Measurements from ENCODE around the gene TMEM130. TPM values are rescaled to one million over a fixed set of nuclear protein-coding genes. Genes with fewer than 3 reads are reported as not detected.
A peak's percentile ranks its signal among the peaks of the same experiment; 100 is the strongest.

The TMEM130 gene, protein sequence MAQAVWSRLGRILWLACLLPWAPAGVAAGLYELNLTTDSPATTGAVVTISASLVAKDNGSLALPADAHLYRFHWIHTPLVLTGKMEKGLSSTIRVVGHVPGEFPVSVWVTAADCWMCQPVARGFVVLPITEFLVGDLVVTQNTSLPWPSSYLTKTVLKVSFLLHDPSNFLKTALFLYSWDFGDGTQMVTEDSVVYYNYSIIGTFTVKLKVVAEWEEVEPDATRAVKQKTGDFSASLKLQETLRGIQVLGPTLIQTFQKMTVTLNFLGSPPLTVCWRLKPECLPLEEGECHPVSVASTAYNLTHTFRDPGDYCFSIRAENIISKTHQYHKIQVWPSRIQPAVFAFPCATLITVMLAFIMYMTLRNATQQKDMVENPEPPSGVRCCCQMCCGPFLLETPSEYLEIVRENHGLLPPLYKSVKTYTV
- not detected in 2 replicates for total RNA-seq

DNA sequence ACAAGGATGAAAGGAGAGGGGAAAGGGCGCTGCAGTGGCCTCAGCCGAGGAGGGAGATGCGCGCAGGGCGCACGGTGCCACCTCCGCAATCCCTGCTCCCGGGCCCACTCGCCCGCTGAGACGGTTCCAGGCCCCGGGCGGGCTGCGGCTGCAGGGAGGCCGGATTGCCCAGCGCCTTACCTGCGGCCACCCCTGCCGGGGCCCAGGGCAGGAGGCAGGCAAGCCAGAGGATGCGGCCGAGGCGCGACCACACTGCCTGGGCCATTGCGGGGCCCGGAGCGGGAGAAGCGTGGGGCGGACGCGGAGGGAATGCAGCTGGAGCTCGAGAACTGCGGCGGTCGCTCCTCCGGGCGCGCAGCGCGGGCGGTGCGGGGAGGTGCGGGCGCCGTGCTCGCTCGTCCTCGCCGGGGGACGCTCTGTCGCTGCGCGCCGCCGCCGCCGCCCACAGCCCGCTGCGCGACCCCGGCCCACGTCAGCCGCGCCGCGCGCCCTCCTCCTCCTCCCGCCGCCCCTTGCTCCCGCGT, at the start of gene TMEM130:
TMEM130 (minus strand) TSS at position 418 of the 524 bp plus-strand sequence; CDS start at position 265, 153 bp downstream.
- DNase-seq (ENCODE audit: low read depth in 2 of 2), result no peak

DNA sequence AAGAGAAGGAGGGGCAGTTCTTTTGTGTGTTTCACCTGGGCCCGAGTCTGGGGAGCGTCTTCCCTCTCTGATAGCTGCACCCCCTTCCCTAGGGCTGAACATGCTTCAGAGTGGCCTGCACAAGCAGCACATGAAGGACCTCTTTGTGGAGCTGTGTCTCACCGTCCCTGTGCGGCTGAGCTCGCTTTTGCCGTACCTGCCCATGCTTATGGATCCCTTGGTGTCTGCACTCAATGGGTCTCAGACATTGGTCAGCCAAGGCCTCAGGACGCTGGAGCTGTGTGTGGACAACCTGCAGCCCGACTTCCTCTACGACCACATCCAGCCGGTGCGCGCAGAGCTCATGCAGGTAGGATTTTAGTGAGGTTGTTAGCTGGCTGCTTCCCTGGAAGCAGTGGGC, 47.5 kb upstream of the TMEM130 start:
- no peak for DNase-seq (ENCODE audit: low read depth in 2 of 2)

DNA sequence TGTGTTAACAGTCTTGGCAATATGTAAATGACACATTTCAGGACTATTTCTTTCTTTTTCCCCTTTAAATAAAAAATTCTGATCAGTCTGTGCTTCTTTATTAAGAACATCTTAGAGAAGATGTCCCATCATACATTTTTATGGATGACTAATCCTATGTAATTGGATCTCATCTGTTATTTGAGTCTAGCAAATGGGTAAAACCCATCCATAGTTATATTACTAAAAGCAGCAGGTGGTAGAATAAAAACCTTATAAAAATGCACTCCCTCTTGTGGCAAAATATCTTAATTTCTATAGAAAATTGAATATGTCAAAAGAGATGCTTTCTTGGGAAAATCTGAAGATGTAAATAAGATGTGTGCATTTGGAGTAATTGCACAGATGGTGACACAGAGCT, 43.8 kb upstream of the TMEM130 start:
- DNase-seq (ENCODE audit: low read depth in 2 of 2), result no peak

DNA sequence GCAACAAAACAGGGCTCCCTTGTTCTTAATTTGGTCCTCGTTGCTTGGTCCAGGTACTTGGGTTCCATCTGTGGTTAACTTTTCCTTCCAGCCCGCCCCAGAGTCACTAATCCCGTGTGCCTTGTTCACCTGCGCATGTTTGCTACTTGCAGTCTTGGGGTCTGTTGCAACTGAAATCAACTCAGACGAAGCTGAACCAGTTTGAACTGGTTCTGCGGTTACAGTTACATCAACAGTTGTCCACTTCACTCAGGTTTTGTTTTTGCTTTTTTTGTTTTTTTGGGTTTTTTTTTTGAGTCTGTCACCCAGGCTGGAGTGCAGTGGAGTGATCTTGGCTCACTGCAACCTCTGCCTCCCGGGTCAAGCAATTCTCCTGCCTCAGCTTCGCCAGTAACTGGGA, 43.2 kb upstream of the TMEM130 start:
- DNase-seq (ENCODE audit: low read depth in 2 of 2), result no peak

DNA sequence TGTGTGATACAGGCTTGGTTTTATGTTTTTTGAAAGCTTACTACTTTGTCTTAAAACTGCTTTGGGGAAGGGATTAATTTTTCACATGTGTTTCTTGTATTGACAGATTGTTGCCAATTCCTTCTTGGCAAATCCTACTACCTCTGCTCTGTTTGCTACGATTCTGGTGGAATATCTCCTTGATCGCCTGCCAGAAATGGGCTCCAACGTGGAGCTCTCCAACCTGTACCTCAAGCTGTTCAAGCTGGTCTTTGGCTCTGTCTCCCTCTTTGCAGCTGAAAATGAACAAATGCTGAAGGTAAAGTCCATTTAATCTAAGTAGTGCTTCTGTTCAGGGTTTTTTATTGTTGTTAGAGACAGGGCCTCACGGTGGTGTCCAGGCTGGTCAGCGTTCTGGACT, 42.1 kb upstream of the TMEM130 start:
- DNase-seq (ENCODE audit: low read depth in 2 of 2), result no peak

DNA sequence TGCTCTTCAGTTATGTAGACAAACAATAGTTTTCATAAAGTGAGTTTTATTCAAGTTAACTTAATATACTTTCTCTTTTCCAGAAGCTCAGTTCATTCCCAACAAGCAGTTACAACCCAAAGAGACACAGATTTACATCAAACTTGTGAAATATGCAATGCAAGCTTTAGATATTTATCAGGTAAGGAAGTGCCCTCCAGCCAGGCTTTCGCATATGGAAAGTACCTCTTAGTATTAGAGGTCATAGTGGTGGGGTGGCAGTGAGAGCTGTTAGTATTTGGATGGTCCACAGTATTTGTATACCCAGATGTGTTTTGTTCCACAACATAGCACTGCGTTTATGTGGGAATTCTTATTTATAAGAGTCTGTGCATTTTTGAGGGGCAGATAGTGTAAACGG, 40.6 kb upstream of the TMEM130 start:
- no peak for DNase-seq (ENCODE audit: low read depth in 2 of 2)

DNA sequence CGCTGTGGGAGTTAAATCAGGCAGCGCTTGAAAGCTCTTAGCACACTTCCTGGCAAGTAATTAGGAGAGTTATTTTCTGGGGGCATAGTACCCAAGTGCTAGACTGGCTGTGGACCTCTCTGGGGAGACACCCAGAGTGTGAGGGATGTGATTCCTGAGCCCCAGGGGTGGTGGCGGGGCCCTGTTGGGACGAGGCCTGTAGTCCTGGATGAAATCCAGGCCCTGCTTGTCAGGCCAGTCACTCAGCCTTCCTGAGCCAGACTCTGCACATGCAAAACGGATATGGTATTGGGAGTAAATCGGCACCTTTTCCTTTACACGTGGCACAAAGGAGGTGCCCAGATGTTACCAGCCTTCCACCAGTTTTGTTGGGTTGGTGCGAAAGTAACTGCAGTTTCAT, 39.7 kb upstream of the TMEM130 start:
- DNase-seq (ENCODE audit: low read depth in 2 of 2), result no peak

DNA sequence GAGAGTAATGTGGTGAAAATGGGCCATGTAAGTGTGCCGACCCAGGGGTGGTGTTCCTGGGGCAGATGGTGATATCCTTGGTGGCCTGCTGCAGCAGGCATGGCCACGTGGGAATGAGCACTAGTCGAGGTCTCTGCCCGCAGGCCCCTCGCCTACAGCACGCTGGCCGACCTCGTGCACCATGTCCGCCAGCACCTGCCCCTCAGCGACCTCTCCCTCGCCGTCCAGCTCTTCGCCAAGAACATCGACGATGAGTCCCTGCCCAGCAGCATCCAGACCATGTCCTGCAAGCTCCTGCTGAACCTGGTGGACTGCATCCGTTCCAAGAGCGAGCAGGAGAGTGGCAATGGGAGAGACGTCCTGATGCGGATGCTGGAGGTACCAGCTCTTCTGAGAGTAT, 38.8 kb upstream of the TMEM130 start:
- no peak for DNase-seq (ENCODE audit: low read depth in 2 of 2)

DNA sequence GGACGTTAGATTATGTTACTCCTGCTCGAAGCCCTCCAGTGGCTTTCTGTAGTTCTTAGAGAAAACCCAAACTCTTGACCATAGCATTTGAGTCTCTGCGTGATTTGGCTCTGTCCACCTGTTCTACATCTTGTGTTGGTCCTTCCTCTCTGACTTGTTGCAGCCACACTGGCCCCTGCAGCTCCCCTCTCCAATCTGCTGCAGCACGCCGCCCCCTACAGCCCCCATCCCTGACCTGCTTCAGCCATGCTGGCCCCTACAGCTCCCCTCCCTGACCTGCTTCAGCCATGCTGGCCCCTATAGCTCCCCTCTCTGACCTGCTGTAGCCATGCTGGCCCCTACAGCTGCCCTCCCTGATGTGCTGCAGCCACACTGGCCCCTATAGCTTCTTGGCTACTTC, 37.8 kb upstream of the TMEM130 start:
- DNase-seq (ENCODE audit: low read depth in 2 of 2), result no peak

DNA sequence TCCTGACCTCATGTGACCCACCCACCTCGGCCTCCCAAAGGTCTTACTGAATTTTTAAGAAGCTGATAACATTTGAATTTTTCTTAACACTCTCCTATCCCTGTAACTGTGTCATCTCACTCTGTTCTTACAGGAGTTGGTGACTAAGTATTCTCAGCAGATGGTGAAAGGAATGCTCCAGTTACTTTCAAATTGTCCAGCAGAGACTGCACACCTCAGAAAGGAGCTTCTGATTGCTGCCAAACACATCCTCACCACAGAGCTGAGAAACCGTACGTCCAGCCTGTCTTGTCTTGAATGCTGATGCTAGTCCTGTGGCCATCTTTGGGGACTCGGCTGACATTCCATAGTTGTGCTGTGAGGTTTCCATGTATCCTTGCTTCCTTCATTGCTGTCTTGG, 33.4 kb upstream of the TMEM130 start:
- no peak for DNase-seq (ENCODE audit: low read depth in 2 of 2)

DNA sequence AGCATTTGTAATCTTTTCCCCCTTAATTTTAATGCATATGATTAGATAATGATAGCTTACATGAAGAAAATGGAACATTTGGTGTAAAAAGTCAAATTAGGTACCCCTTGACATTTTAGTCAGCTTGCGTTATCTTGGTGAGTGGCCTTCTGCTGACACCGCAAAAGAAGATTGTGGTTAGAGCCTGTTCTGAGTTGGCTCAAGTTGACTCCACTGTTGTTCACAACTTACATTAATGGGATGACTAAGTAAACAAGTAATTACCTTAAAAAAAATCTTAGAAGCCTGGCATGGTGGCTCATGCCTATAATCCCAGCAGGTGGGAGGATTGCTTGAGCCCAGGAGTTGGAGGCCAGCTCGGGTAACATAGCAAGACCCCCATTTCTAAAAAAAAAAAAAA, 32.7 kb upstream of the TMEM130 start:
- no peak for DNase-seq (ENCODE audit: low read depth in 2 of 2)

DNA sequence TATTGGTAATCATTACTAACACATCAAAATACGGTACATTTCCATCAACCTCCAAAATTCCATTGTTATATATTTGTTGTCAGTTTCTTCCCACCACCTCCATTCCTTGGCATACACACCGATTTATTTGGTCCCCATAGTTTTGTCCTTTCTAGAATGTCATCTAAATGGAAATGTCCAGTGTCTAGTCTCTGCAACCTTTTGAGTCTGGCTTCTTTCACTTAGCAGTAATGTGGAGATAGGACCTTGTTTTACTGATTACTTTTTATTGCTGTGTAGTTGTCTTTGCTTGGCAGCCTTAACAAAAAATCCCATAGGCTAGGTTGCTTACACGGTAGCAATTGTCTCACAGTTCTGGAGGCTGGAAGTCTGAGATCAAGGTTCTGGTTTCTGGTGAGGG, 31.0 kb upstream of the TMEM130 start:
- no peak for DNase-seq (ENCODE audit: low read depth in 2 of 2)

DNA sequence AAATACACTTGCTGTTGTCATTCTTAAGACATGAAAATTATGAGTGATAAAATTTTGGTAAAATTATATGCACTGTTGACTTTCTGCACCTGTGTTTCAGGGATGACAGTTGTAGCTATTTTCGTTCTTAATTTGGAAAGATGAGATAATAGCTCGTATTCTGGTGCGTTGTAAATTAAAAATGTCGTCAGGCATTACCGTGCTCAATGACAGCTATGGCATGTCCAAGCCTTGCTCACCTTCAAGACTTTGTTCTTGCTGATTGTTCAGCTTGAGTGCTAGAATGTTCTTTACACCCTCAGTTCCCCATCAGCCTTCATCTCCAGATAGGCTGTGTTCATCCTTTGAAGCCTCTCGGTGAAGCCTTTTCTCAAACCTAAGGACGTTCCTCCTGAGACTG, 30.0 kb upstream of the TMEM130 start:
- no peak for DNase-seq (ENCODE audit: low read depth in 2 of 2)

DNA sequence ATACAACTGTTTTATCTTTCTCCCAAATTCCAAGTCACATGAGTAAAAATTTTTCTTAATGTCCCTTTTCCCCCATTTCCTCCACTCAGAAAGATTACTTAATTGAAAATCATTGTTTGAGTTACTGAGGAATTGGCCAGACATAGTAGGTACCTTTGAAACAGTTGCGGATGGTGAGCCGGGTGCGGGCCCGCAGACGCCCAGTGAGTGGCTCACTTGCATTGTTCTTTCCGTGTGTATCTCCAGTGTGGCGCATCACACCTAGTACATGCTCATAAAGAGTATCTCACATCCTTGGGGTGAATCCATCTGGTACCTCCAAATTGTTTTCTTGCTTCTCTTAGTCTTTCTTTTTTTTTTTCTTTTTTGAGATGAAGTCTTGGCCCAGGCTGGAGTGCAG, 22.8 kb upstream of the TMEM130 start:
- no peak for DNase-seq (ENCODE audit: low read depth in 2 of 2)

DNA sequence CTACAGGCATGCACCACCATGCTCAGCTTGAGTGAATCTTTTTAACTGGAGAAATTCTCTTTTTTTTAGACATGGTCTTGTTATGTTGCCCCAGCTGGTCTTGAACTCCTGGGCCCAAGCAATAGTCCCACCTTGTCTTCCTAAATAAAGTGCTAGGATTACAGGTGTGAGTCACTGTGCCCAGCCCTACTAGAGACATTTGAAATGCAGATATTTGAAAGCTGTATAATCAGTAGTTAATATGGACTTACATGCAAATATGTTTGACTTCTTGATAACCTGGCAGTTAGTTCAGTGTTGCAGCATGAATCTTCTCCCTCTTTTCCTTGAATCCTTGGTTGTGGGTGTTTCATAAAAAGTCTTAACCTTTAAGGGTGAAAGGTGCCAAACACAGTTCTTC, 17.2 kb upstream of the TMEM130 start:
- DNase-seq (ENCODE audit: low read depth in 2 of 2), result no peak

DNA sequence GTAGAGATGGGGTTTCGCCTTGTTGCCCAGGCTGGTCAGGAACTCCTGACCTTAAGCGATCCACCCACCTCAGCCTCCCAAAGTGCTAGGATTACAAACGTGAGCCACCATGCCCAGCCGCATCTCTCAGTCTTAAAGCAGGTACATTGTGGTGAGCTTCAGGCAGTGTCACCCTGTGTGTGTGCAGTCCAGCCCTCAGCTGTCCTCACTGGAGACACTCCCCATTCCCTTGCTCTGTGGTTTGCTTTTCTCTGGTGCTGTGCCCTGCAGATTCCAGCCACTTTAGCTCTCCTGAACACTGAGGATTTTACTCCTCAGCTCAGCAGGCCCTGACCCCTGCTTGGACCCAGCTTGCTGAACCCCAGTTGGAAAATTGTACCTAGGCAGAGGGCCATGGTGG, 14.6 kb upstream of the TMEM130 start:
- no peak for DNase-seq (ENCODE audit: low read depth in 2 of 2)

DNA sequence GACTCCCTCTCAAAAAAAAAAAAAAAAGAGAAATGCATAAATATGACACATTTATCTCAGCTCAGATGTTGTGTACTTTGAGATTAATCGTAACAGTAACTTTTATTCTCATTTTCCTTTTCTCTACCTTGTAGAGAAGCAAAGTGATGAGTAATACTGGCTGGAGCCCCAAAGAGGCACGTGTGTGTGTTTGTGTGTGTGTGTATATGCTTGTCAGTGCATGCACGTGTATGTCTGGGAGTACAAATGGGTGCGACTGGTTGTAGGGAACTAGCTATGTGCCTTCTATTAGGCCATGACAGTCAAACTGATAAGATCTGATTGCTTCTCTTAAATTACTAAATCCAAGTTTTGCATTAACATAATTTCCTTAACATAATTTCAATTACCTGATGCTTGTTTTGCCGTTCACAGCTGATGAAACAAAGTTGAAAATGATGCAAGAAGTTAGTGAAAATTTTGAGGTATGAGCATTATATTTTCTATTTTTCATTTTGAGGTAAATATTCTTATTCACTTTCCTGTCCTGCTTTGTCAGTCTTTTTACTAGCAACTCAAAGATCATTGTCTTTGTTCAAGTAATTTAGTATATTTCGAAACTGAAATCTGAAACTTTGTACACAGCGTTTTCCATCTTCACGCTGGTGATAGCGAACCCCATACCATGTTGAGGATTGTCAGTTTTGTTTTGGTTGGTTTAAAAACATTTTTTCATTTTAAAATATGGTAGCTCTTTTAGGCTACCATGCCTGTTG, 11.9 kb upstream of the TMEM130 start:
- no peak for DNase-seq (ENCODE audit: low read depth in 2 of 2)

DNA sequence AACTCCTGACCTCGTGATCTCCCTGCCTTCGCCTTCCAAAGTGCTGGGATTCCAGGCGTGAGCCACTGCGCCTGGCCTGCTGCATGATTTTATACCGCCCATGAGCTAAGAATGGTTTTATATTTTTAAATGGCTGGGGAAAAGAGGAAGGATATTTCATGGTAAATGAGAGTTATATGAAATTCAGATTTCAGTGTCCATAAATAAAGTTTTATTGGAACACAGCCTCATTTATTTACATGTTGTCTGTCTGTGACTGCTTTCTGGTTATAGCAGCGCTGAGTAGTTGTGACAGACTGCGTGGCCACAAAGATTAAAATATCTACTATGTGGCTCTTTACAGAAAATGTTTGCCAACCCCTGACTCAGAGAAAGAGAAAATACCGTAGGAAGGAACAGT, 10.7 kb upstream of the TMEM130 start:
- no peak for DNase-seq (ENCODE audit: low read depth in 2 of 2)

DNA sequence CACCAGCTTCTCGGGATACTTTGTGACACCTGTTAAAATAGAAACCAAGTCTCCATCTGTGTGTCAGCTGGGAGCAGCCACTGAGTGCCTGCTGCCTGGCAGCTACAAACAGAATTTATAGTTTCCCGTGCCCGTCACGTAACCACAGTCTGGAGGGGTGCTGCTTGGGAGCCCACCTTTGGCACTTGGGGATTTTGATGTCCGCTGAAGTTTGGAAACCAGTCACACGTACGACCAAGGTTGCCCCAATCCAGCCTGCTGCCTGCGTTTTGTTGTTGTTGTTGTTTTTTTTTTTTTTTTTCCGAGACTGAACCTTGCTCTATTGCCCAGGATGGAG, 10.1 kb upstream of the TMEM130 start:
- no peak for DNase-seq (ENCODE audit: low read depth in 2 of 2)

DNA sequence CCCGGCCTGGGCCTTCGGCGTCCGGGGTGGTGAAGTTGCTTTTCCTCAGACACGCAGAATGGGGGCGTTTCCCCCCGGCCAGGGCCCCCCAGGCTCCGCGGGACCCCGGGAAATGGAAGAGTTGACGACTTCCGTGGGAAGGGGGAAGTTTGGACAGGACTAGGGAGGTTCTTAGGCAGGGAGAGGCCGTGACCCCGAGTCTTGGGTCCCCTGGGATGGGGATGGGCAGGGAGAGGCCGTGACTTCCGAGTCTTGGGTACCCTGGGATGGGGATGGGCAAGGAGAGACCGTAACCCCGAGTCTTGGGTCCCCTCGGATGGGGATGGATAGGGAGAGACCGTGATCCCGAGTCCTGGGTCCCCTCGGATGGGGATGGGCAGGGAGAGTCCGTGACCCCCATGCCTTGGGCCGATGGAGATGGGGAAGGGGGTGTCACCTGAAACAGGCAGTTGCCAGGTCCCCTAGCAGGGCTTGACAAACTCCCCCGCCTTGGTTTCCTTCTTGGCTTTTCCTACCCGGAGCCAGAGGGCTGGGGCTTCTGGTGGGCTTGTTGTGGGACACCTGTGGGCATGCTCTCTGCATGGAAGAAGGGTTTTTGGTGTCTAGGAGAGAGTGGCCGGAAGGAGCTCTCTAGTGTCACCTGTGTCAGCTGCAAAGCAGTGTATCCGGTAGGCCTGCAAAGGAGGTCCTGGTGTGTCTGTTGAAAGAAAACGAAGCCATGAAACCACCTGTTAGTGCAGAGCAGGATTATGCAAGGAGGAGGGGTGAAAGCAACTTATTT, 9.6 kb upstream of the TMEM130 start:
- peak; percentile 9 to 30 for DNase-seq (ENCODE audit: low read depth in 2 of 2)

DNA sequence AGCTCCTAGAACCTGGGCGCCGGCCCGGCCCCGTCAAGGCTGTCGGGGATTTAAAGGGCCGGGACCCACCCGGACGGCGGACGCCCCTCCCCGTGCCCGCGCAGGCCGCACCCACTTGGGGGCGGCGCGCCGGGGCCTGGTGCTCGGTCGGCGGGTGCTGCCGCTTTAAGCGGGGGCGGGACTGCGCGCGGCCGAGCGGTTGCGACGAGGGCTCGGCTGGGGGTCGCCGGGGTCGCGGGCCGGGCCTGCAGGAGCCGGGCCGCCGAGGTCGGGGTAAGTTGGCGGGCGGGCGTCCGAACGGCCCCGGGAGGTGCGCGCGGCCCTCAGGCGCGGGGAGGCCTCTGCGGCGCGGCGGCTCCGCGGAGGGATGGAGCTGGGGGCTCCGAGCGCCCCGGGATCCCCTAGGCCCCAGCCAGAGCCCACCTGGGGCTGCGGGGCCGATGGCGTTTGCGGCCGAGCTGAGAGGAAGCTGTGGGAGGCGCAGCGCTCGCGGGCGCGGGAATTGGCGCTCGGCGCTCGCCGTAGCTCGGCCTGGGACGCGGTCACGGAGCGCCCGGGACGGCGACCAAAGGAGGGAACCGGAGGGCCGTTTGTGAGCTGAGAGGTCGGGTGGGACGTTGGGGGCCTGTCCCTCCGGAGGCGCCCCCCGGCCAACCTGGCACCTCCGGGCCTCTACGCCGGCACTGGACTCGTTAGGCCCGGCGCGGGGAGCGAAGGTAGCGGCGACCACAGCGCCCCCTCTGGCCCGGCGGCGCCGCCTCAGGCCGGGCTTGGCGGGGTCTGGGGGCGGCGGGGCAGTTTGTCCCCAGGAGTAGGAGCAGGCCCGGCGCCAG, 8.8 kb upstream of the TMEM130 start, which contains the start of gene TRRAP:
TRRAP (plus strand) TSS at position 168 of the 833 bp plus-strand sequence. CDS start 2,619 bp downstream, outside the sequence.
- DNase-seq (ENCODE audit: low read depth in 2 of 2), result peak; percentile 33 to 83

All from dermis microvascular lymphatic vessel endothelial cell (primary cell).